Measurements from ENCODE around the gene C1QL1.

Gene C1QL1

GRCh38 chr17:44914148-44914547 lies 54.0 kb downstream of the C1QL1 start:
- DNase-seq (ENCODE audit: low read depth) = no peak

GRCh38 chr17:44913676-44914075 lies 54.4 kb downstream of the C1QL1 start:
- no peak for DNase-seq (ENCODE audit: low read depth)

- no peak for DNase-seq (ENCODE audit: low read depth)
Measured at GRCh38 chr17:44912763-44913544, 55.1 kb downstream of the C1QL1 start.

- peak; percentile 27 for DNase-seq (ENCODE audit: low read depth)
Measured at GRCh38 chr17:44911133-44912001, 56.7 kb downstream of the C1QL1 start.

- DNase-seq (ENCODE audit: low read depth) = no peak
Measured at GRCh38 chr17:44910231-44911106, 57.6 kb downstream of the C1QL1 start.
